T-cell (primary cell): ENCODE measurements around the gene EXOC3. TPM values are rescaled to one million over a fixed set of nuclear protein-coding genes. Genes with fewer than 3 reads are reported as not detected.
"Not testable (repeated sequence)": the region's sequence is repeated elsewhere in the genome, so short reads cannot be mapped to it uniquely, and the experiment has no call there.

Source experiments
- ATAC-seq, 4 experiments: fragments of 200-7000 bp in 3 of 4; fragments of 150-1000 bp in 1 of 4; cut with Tn5 transposase; replicated peaks in 1 of 4; 1 replicate in 3 of 4; 2 replicates in 1 of 4; pipeline ENCODE4 v1.10.0; 2021; ENCODE audit warnings: moderate library complexity in 3 of 4, mild to moderate bottlenecking in 2 of 4, moderate number of reproducible peaks in 1 of 4
- CTCF ChIA-PET, 2 donors: fragments of 300-600 bp; sonication (Branson Sonifier 250); formaldehyde crosslinking; loops; one replicate each; lab custom pipeline; 2022; ENCODE audit warnings: antibody characterized with exemption in 2 of 2; lab: Charles Lee
- POLR2A ChIA-PET, 2 donors: fragments of 300-600 bp; sonication (Branson Sonifier 250); formaldehyde crosslinking; loops; one replicate each; lab custom pipeline; 2022; ENCODE audit warnings: antibody characterized with exemption in 2 of 2; lab: Charles Lee
- DNase-seq, 35 experiments: peaks; one replicate each; pipeline versions ENCODE4 v3.0.0 to v3.0.0-alpha.2; 2013 to 2023
- H3K27ac ChIP-seq: one replicate; pipeline ENCODE4 v1.5.1; 2013; ENCODE audit warnings: low read length
- H3K27me3 ChIP-seq, 2 experiments: replicated peaks in 1 of 2; 1 replicate in 1 of 2; 2 replicates in 1 of 2; pipeline versions ENCODE4 v1.6.1 to v1.7.0; 2013; ENCODE audit warnings: low read length in 1 of 2, mixed read lengths in 1 of 2; ENCODE audit not compliant: control insufficient read depth in 2 of 2, insufficient read depth in 2 of 2; ENCODE audit errors: extremely low read depth in 1 of 2
- H3K36me3 ChIP-seq, 2 donors: 1 replicate in 1 of 2; 2 replicates in 1 of 2; pipeline versions ENCODE4 v1.6.1 to v1.7.0; 2013; ENCODE audit warnings: low read length in 1 of 2; ENCODE audit not compliant: control insufficient read depth in 2 of 2, insufficient read depth in 1 of 2; ENCODE audit errors: extremely low read depth in 1 of 2
- H3K4me1 ChIP-seq, 2 experiments: 1 replicate in 1 of 2; 2 replicates in 1 of 2; pipeline versions ENCODE4 v1.6.1 to v1.7.0; 2013; ENCODE audit warnings: low read length in 2 of 2, mixed read lengths in 1 of 2; ENCODE audit not compliant: insufficient read depth in 2 of 2, control insufficient read depth in 1 of 2; ENCODE audit errors: extremely low read depth in 1 of 2
- H3K4me3 ChIP-seq, 2 donors: 1 replicate in 1 of 2; 2 replicates in 1 of 2; pipeline versions ENCODE4 v1.5.1 to v1.7.0; 2013; ENCODE audit warnings: mild to moderate bottlenecking in 2 of 2, low read length in 1 of 2, moderate library complexity in 1 of 2; ENCODE audit not compliant: control insufficient read depth in 1 of 2; ENCODE audit errors: extremely low read depth in 1 of 2
- H3K9me3 ChIP-seq: 2 replicates; pipeline ENCODE4 v1.7.0; 2013
- H3K27ac Mint-ChIP-seq, 2 donors: one replicate each; pipeline ENCODE4 v1.8.0; 2020 to 2021; ENCODE audit warnings: mild to moderate bottlenecking in 2 of 2, mixed read lengths in 2 of 2
- H3K27me3 Mint-ChIP-seq, 2 donors: one replicate each; pipeline ENCODE4 v1.8.0; 2021 to 2022; ENCODE audit warnings: mixed read lengths in 2 of 2
- H3K36me3 Mint-ChIP-seq: one replicate; pipeline ENCODE4 v1.8.0; 2021; ENCODE audit warnings: mixed read lengths
- H3K4me1 Mint-ChIP-seq, 3 donors: one replicate each; pipeline ENCODE4 v1.8.0; 2020 to 2022; ENCODE audit warnings: mixed read lengths in 3 of 3, mild to moderate bottlenecking in 1 of 3
- H3K4me3 Mint-ChIP-seq, 3 donors: one replicate each; pipeline ENCODE4 v1.8.0; 2020 to 2022; ENCODE audit warnings: mild to moderate bottlenecking in 3 of 3, mixed read lengths in 3 of 3, moderate library complexity in 3 of 3
- H3K9me3 Mint-ChIP-seq, 3 donors: one replicate each; pipeline ENCODE4 v1.8.0; 2020 to 2022; ENCODE audit warnings: mixed read lengths in 3 of 3
- WGBS: methylation state at CpG from one replicate; pipeline ENCODE4 v1.1.5; 2013; ENCODE audit warnings: missing lambda C conversion rate; ENCODE audit not compliant: insufficient coverage; 5-methylcytosine and 5-hydroxymethylcytosine counted together
- total RNA-seq, 35 experiments: library from RNA in 6 of 35; stranded (reverse) in 6 of 35; fragments of 120-200 nt in 1 of 35; gene quantifications; one replicate each; pipeline versions ENCODE4 v1.2.1 to v1.2.4 and lab custom pipeline; 2013 to 2026

Gene EXOC3
- total RNA-seq, 5 donors from 2014 or later (not counting 1 experiment from before 2014, with no cell fraction given) = 81.6 to 99.8 (median 84.2) TPM

- Mint-ChIP-seq H3K4me1 (peaks cover 0 to 3% (median 0%) of the 10 kb centered on the region in 3 donors), H3K36me3 (no peaks in the 10 kb centered on the region), H3K4me3 (no peak overlapping the region), H3K27ac (no peak overlapping the region), H3K27me3 (peaks cover 20 to 35% of the 10 kb centered on the region in 2 donors), H3K9me3 (no peaks in the 10 kb centered on the region)
- 80% methylated on average over 1 of the region's 9 CpGs for WGBS
- ChIA-PET POLR2A (no interaction called here), CTCF (no interaction called here)
- DNase-seq (no peak), ATAC-seq (no peak)
- Histone ChIP-seq H3K4me1 (no peaks in the 10 kb centered on the region), H3K27ac (no peak overlapping the region), H3K9me3 (no peaks in the 10 kb centered on the region), H3K36me3 (no peaks in the 10 kb centered on the region), H3K27me3 (peaks cover 0 to 26% of the 10 kb centered on the region in 2 experiments), H3K4me3 (no peak overlapping the region)
These were observed 36.9 kb upstream of the EXOC3 start for GRCh38 chr5:406041-406440.

- Mint-ChIP-seq H3K36me3 (no peaks in the 10 kb centered on the region), H3K27ac (no peak overlapping the region), H3K4me1 (peaks cover 0 to 3% (median 0%) of the 10 kb centered on the region in 3 donors), H3K4me3 (no peak overlapping the region), H3K27me3 (peaks cover 13 to 29% of the 10 kb centered on the region in 2 donors), H3K9me3 (no peaks in the 10 kb centered on the region)
- Histone ChIP-seq H3K4me3 (no peak overlapping the region), H3K27me3 (peaks cover 0 to 21% of the 10 kb centered on the region in 2 experiments), H3K36me3 (no peaks in the 10 kb centered on the region), H3K9me3 (no peaks in the 10 kb centered on the region), H3K4me1 (no peaks in the 10 kb centered on the region), H3K27ac (no peak overlapping the region)
- no peak for ATAC-seq
- WGBS = no CpG with 5 or more reads among the region's 6 CpGs
- POLR2A ChIA-PET = no interaction called here
- DNase-seq = no peak
- CTCF ChIA-PET = no interaction called here
These were observed 35.9 kb upstream of the EXOC3 start for GRCh38 chr5:407051-407450.

- Mint-ChIP-seq H3K27me3 (peaks cover 16 to 28% of the 10 kb centered on the region in 2 donors), H3K36me3 (no peaks in the 10 kb centered on the region), H3K4me1 (peaks cover 0 to 2% (median 0%) of the 10 kb centered on the region in 3 donors), H3K27ac (no peak overlapping the region), H3K4me3 (no peak overlapping the region), H3K9me3 (no peaks in the 10 kb centered on the region)
- WGBS = 92% methylated on average over 3 of the region's 8 CpGs
- CTCF ChIA-PET = no interaction called here
- H3K27ac ChIP-seq = no peak overlapping the region
- H3K4me1 ChIP-seq = no peaks in the 10 kb centered on the region
- ATAC-seq (no peak), DNase-seq (no peak)
- H3K9me3 ChIP-seq = no peaks in the 10 kb centered on the region
- H3K36me3 ChIP-seq = no peaks in the 10 kb centered on the region
- POLR2A ChIA-PET = no interaction called here
- H3K27me3 ChIP-seq = peaks cover 0 to 23% of the 10 kb centered on the region in 2 experiments
- H3K4me3 ChIP-seq = no peak overlapping the region
These were observed 35.1 kb upstream of the EXOC3 start for GRCh38 chr5:407801-408268.

GRCh38 chr5:410911-411517 lies 32.0 kb upstream of the EXOC3 start:
- no peaks in the 10 kb centered on the region for H3K4me1 Mint-ChIP-seq
- H3K9me3 Mint-ChIP-seq = no peaks in the 10 kb centered on the region
- ChIA-PET CTCF (no interaction called here), POLR2A (no interaction called here)
- Histone ChIP-seq H3K27ac (no peak overlapping the region), H3K36me3 (no peaks in the 10 kb centered on the region), H3K4me1 (no peaks in the 10 kb centered on the region), H3K27me3 (peaks cover 0 to 17% of the 10 kb centered on the region in 2 experiments), H3K4me3 (no peak overlapping the region), H3K9me3 (no peaks in the 10 kb centered on the region)
- peaks cover 6 to 13% of the 10 kb centered on the region in 2 donors for H3K27me3 Mint-ChIP-seq
- ATAC-seq (no peak), DNase-seq (no peak)
- H3K4me3 Mint-ChIP-seq = no peak overlapping the region
- no CpG with 5 or more reads among the region's 2 CpGs for WGBS
- H3K27ac Mint-ChIP-seq = no peak overlapping the region
- H3K36me3 Mint-ChIP-seq = no peaks in the 10 kb centered on the region

GRCh38 chr5:411728-412127 lies 31.2 kb upstream of the EXOC3 start:
- no peak for ATAC-seq

GRCh38 chr5:414991-415927 lies 27.7 kb upstream of the EXOC3 start:
- CTCF ChIA-PET = not testable (repeated sequence)

More at GRCh38 chr5:411728-412127, 31.2 kb upstream of the EXOC3 start:
- no peaks in the 10 kb centered on the region for H3K9me3 Mint-ChIP-seq
- DNase-seq = no peak
- Histone ChIP-seq H3K4me1 (no peaks in the 10 kb centered on the region), H3K36me3 (no peaks in the 10 kb centered on the region), H3K4me3 (no peak overlapping the region), H3K27ac (no peak overlapping the region), H3K9me3 (no peaks in the 10 kb centered on the region), H3K27me3 (peaks cover 0 to 19% of the 10 kb centered on the region in 2 experiments)
- H3K27ac Mint-ChIP-seq = no peak overlapping the region
- peaks cover 6 to 13% of the 10 kb centered on the region in 2 donors for H3K27me3 Mint-ChIP-seq
- H3K36me3 Mint-ChIP-seq = no peaks in the 10 kb centered on the region
- ChIA-PET POLR2A (no interaction called here), CTCF (no interaction called here)
- no peaks in the 10 kb centered on the region for H3K4me1 Mint-ChIP-seq
- WGBS = 73% methylated on average over 10 of the region's 13 CpGs
- no peak overlapping the region for H3K4me3 Mint-ChIP-seq

More at GRCh38 chr5:414991-415927, 27.7 kb upstream of the EXOC3 start:
- ATAC-seq, H3K9me3 Mint-ChIP-seq, H3K4me1 ChIP-seq, H3K36me3 ChIP-seq, H3K9me3 ChIP-seq, H3K4me3 ChIP-seq, H3K4me1 Mint-ChIP-seq, POLR2A ChIA-PET, H3K36me3 Mint-ChIP-seq, H3K27ac ChIP-seq, H3K4me3 Mint-ChIP-seq, H3K27ac Mint-ChIP-seq: not testable (repeated sequence)
- peaks cover 6 to 13% of the 10 kb centered on the region in 2 donors for H3K27me3 Mint-ChIP-seq
- peaks cover 0 to 21% of the 10 kb centered on the region in 2 experiments for H3K27me3 ChIP-seq
- DNase-seq = peak in 1 of 35 experiments; percentile 18
- 68% methylated on average over 27 of the region's 42 CpGs for WGBS
